ENCODE data around the gene ZNF263. TPM values are rescaled to one million over a fixed set of nuclear protein-coding genes. Genes with fewer than 3 reads are reported as not detected.

ZNF263 gene
- total and polyA plus RNA-seq, 2 donors (not counting 1 experiment from before 2014, with no cell fraction given) = 24.7 to 46.0 TPM

DNA sequence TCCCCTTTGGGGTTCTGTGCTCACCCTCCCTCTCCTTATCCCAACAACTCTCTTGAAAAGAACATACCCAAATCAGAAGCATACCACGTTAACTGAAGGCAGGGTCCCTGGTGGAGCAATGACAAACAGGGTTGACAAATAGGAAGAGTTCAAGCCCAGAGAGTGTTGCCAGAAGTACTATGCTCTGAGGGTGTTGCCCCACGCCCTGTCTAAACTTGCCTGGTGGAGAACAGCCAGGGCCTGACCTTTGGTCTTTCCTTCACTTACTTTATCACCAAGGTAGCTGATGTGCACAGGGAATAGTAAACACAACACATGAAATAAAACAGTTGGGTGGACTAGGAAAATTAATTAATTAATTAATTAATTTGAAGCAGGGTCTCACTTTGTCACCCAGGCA lies 45.4 kb downstream of the ZNF263 start:
- no peak overlapping the region for H2AFZ ChIP-seq (ENCODE audit: insufficient read depth, low read depth, low read length, poor library complexity, severe bottlenecking)
- H3K9ac ChIP-seq (ENCODE audit: low read length) = no peak overlapping the region
- no peak overlapping the region for H3K4me2 ChIP-seq (replicated peaks; ENCODE audit: low read depth, low read length, poor library complexity, severe bottlenecking)
- Mint-ChIP-seq H3K4me1 (no peaks in the 10 kb centered on the region), H3K27ac (no peak overlapping the region), H3K27me3 (no peaks in the 10 kb centered on the region), H3K4me3 (no peak overlapping the region), H3K9me3 (ENCODE audit: insufficient read depth) (peaks cover 5% of the 10 kb centered on the region)
- DNase-seq (no peak), ATAC-seq (ENCODE audit: low read depth) (no peak)
- intact Hi-C loops (cut with micrococcal nuclease) = no loop called here
- H4K20me1 ChIP-seq (ENCODE audit: control insufficient read depth, insufficient read depth, low read length, poor library complexity, severe bottlenecking) = no peaks in the 10 kb centered on the region
- POLR2A ChIA-PET = no interaction called here
- H3K27ac ChIP-seq (ENCODE audit: low read length in 2 of 2) = no peak overlapping the region
- no peaks in the 10 kb centered on the region for H3K4me1 ChIP-seq (ENCODE audit: control insufficient read depth in 2 of 2, insufficient read depth in 2 of 2, low read length in 2 of 2)
- no peak for TF ChIP-seq EZH2 (IDR thresholded peaks at IDR 0.05; ENCODE audit: borderline replicate concordance, insufficient read depth, low read depth, low read length, poor library complexity, severe bottlenecking)
- H3K9me3 ChIP-seq (ENCODE audit: control extremely low read depth in 1 of 3, control insufficient read depth in 2 of 3, insufficient read depth in 1 of 3, low read length in 2 of 3) = peaks cover 6 to 19% (median 10%) of the 10 kb centered on the region in 3 donors
- no peaks in the 10 kb centered on the region for H3K79me2 ChIP-seq (ENCODE audit: control insufficient read depth, insufficient read depth, low read length)
- H3K4me3 ChIP-seq (ENCODE audit: control extremely low read depth in 1 of 5, extremely low read depth in 1 of 5, insufficient read depth in 1 of 5, low read depth in 2 of 5, low read length in 4 of 5) = no peak overlapping the region
- 92% methylated on average over 2 of the region's 2 CpGs for WGBS (ENCODE audit: insufficient coverage)
- no peaks in the 10 kb centered on the region for H3K36me3 ChIP-seq (replicated peaks in 1 of 2; ENCODE audit: control extremely low read depth in 1 of 2, control insufficient read depth in 1 of 2, extremely low read depth in 1 of 2, insufficient read depth in 2 of 2, low read length in 1 of 2)
- no peaks in the 10 kb centered on the region for H3K27me3 ChIP-seq (replicated peaks in 1 of 4; ENCODE audit: control extremely low read depth in 1 of 4, control insufficient read depth in 3 of 4, insufficient read depth in 4 of 4, low read length in 3 of 4)
- CTCF ChIA-PET = no interaction called here

Other genes starting within 250 kb of the ZNF263 start
- gene BICDL2, start 246.5 kb upstream of the ZNF263 start, total RNA-seq = 0.20 TPM in 1 of 2 replicates, not detected in the other
- not detected in 2 replicates for gene BICDL2, start 246.5 kb upstream of the ZNF263 start, polyA plus RNA-seq
- 0.17 and 0.22 TPM in 2 replicates for gene MMP25, start 236.9 kb upstream of the ZNF263 start, total RNA-seq
- 0.12 and 0.40 TPM in 2 replicates for gene MMP25, start 236.9 kb upstream of the ZNF263 start, polyA plus RNA-seq
- gene IL32, start 217.9 kb upstream of the ZNF263 start, total RNA-seq = 2.0 and 2.3 TPM in 2 replicates
- 2.0 and 15.0 TPM in 2 replicates for gene IL32, start 217.9 kb upstream of the ZNF263 start, polyA plus RNA-seq
- not detected in 2 replicates for gene ZSCAN10, start 184.2 kb upstream of the ZNF263 start, total RNA-seq
- 0.36 TPM in 1 of 2 replicates, not detected in the other for gene ZSCAN10, start 184.2 kb upstream of the ZNF263 start, polyA plus RNA-seq
- gene ZNF205, start 170.9 kb upstream of the ZNF263 start, total RNA-seq = not detected in 2 replicates
- gene ZNF205, start 170.9 kb upstream of the ZNF263 start, polyA plus RNA-seq = not detected in 2 replicates
- gene ZNF213, start 148.5 kb upstream of the ZNF263 start, total RNA-seq = 7.2 and 9.5 TPM in 2 replicates
- 0.97 and 1.4 TPM in 2 replicates for gene ZNF213, start 148.5 kb upstream of the ZNF263 start, polyA plus RNA-seq
- gene OR1F1, start 95.3 kb upstream of the ZNF263 start, total RNA-seq = not detected in 2 replicates
- gene OR1F1, start 95.3 kb upstream of the ZNF263 start, polyA plus RNA-seq = not detected in 2 replicates
- gene ZNF200, start 48.3 kb upstream of the ZNF263 start, total RNA-seq = 16.1 and 20.1 TPM in 2 replicates
- gene ZNF200, start 48.3 kb upstream of the ZNF263 start, polyA plus RNA-seq = 2.4 and 2.7 TPM in 2 replicates
- gene MEFV, start 26.9 kb upstream of the ZNF263 start, total RNA-seq = 0.10 and 0.25 TPM in 2 replicates
- gene MEFV, start 26.9 kb upstream of the ZNF263 start, polyA plus RNA-seq = 0.24 and 0.29 TPM in 2 replicates
- 12.8 and 15.7 TPM in 2 replicates for gene TIGD7, start 21.9 kb downstream of the ZNF263 start, total RNA-seq
- 3.1 and 4.5 TPM in 2 replicates for gene TIGD7, start 21.9 kb downstream of the ZNF263 start, polyA plus RNA-seq
- 111 and 118 TPM in 2 replicates for gene ZNF75A, start 22.0 kb downstream of the ZNF263 start, total RNA-seq
- 31.4 and 33.6 TPM in 2 replicates for gene ZNF75A, start 22.0 kb downstream of the ZNF263 start, polyA plus RNA-seq
- 0.67 and 1.4 TPM in 2 replicates for gene OR2C1, start 72.4 kb downstream of the ZNF263 start, total RNA-seq
- gene OR2C1, start 72.4 kb downstream of the ZNF263 start, polyA plus RNA-seq = 0.52 and 0.91 TPM in 2 replicates
- gene ZSCAN32, start 117.5 kb downstream of the ZNF263 start, total RNA-seq = 25.9 and 26.9 TPM in 2 replicates
- gene ZSCAN32, start 117.5 kb downstream of the ZNF263 start, polyA plus RNA-seq = 12.7 and 16.3 TPM in 2 replicates
- gene ZNF174, start 117.7 kb downstream of the ZNF263 start, total RNA-seq = 12.7 and 13.3 TPM in 2 replicates
- gene ZNF174, start 117.7 kb downstream of the ZNF263 start, polyA plus RNA-seq = 3.1 and 6.7 TPM in 2 replicates
- 4.6 and 5.0 TPM in 2 replicates for gene ZNF597, start 160.0 kb downstream of the ZNF263 start, total RNA-seq
- 1.3 TPM in 2 replicates for gene ZNF597, start 160.0 kb downstream of the ZNF263 start, polyA plus RNA-seq
- gene NAA60, start 160.2 kb downstream of the ZNF263 start, total RNA-seq = 50.9 and 52.9 TPM in 2 replicates
- 31.9 and 54.3 TPM in 2 replicates for gene NAA60, start 160.2 kb downstream of the ZNF263 start, polyA plus RNA-seq
- not detected in 2 replicates for gene C16orf90, start 212.0 kb downstream of the ZNF263 start, total RNA-seq
- gene C16orf90, start 212.0 kb downstream of the ZNF263 start, polyA plus RNA-seq = not detected in 2 replicates
- gene CLUAP1, start 217.5 kb downstream of the ZNF263 start, total RNA-seq = 12.2 and 14.7 TPM in 2 replicates
- gene CLUAP1, start 217.5 kb downstream of the ZNF263 start, polyA plus RNA-seq = 1.0 and 3.2 TPM in 2 replicates